Stimulated activated CD8-positive, alpha-beta memory T cell treated with anti-CD3 and anti-CD28 coated beads, Interleukin-4, amount 100 ng/mL, for 48 hours (primary cell): Measurements from ENCODE around the gene CFAP161.

Source experiments
- DNase-seq: peaks from one replicate; pipeline ENCODE4 v3.0.0-alpha.2; 2020

CFAP161 gene

GRCh38 chr15:81160312-81161159, 26.5 kb downstream of the CFAP161 start:
- DNase-seq: no peak

GRCh38 chr15:81161160-81161673, 27.1 kb downstream of the CFAP161 start:
- no peak for DNase-seq

- no peak for DNase-seq
Observed at GRCh38 chr15:81161851-81162250, 27.8 kb downstream of the CFAP161 start.

GRCh38 chr15:81163961-81164800, 30.1 kb downstream of the CFAP161 start:
- DNase-seq: no peak

GRCh38 chr15:81165535-81165934, 31.5 kb downstream of the CFAP161 start:
- DNase-seq: no peak

- no peak for DNase-seq
Observed at GRCh38 chr15:81166636-81167305, 32.7 kb downstream of the CFAP161 start.

- DNase-seq: no peak
Observed at GRCh38 chr15:81168131-81168526, 34.1 kb downstream of the CFAP161 start.

- DNase-seq: no peak
Observed at GRCh38 chr15:81168644-81169043, 34.6 kb downstream of the CFAP161 start.

- DNase-seq: no peak
Observed at GRCh38 chr15:81170511-81170910, 36.4 kb downstream of the CFAP161 start.

- DNase-seq: no peak
Observed at GRCh38 chr15:81171286-81171685, 37.2 kb downstream of the CFAP161 start.

GRCh38 chr15:81174125-81174791, 40.2 kb downstream of the CFAP161 start:
- no peak for DNase-seq

- no peak for DNase-seq
Observed at GRCh38 chr15:81174792-81175327, 40.8 kb downstream of the CFAP161 start.

GRCh38 chr15:81175496-81175895, 41.4 kb downstream of the CFAP161 start:
- no peak for DNase-seq

- DNase-seq: no peak
Observed at GRCh38 chr15:81176291-81176893, 42.3 kb downstream of the CFAP161 start.

GRCh38 chr15:81178365-81178764, 44.3 kb downstream of the CFAP161 start:
- DNase-seq: no peak

- DNase-seq: no peak
Observed at GRCh38 chr15:81181220-81181619, 47.1 kb downstream of the CFAP161 start.

GRCh38 chr15:81182031-81182755, 48.1 kb downstream of the CFAP161 start:
- no peak for DNase-seq

GRCh38 chr15:81182756-81183438, 48.8 kb downstream of the CFAP161 start:
- DNase-seq: no peak

- DNase-seq: no peak
Observed at GRCh38 chr15:81183439-81183775, 49.3 kb downstream of the CFAP161 start.

GRCh38 chr15:81184188-81184587, 50.1 kb downstream of the CFAP161 start:
- no peak for DNase-seq
